SK-N-MC (cell line): Measurements from ENCODE around the gene C14orf132.

Experiments used
- DNase-seq: peaks from one replicate; pipeline ENCODE4 v3.0.0-alpha.2; 2011; ENCODE audit warnings: low read depth, low spot score
- H3K27ac ChIP-seq: fragments of 200-600 bp; sonication (generic); 2 replicates; pipeline ENCODE4 v1.5.1; 2016; ENCODE audit warnings: mixed run types
- H3K36me3 ChIP-seq: fragments of 200-600 bp; sonication (generic); 2 replicates; pipeline ENCODE4 v1.6.1; 2017; ENCODE audit warnings: antibody characterized with exemption, low read length, mixed read lengths; ENCODE audit not compliant: insufficient read depth
- H3K4me3 ChIP-seq: fragments of 200-600 bp; sonication (generic); 2 replicates; pipeline ENCODE4 v1.5.1; 2016
- H3K9ac ChIP-seq: fragments of 200-600 bp; sonication (generic); 2 replicates; pipeline ENCODE4 v1.8.0; 2017; ENCODE audit warnings: mixed run types, mixed read lengths; ENCODE audit not compliant: insufficient read length
- H3K9me3 ChIP-seq: fragments of 200-600 bp; sonication (generic); 2 replicates; pipeline ENCODE4 v1.6.1; 2017; ENCODE audit warnings: low read depth, mild to moderate bottlenecking, antibody characterized with exemption, low read length, moderate library complexity, mixed read lengths
- EZH2 ChIP-seq: fragments of 200-600 bp; sonication (generic); IDR thresholded peaks from one replicate; pipeline ENCODE4 v1.6.1; 2017; ENCODE audit warnings: antibody characterized with exemption
- FOXP2 ChIP-seq: optimal IDR thresholded peaks from 2 replicates; pipeline ENCODE3; 2011; ENCODE audit warnings: mild to moderate bottlenecking, moderate library complexity; ENCODE audit not compliant: insufficient read depth; ENCODE audit errors: extremely low read length, control extremely low read depth
- POLR2AphosphoS5 ChIP-seq: IDR thresholded peaks from 2 replicates; pipeline ENCODE4 v1.6.1; 2012; ENCODE audit warnings: mild to moderate bottlenecking, low read depth, low read length, borderline replicate concordance

Gene C14orf132

DNA sequence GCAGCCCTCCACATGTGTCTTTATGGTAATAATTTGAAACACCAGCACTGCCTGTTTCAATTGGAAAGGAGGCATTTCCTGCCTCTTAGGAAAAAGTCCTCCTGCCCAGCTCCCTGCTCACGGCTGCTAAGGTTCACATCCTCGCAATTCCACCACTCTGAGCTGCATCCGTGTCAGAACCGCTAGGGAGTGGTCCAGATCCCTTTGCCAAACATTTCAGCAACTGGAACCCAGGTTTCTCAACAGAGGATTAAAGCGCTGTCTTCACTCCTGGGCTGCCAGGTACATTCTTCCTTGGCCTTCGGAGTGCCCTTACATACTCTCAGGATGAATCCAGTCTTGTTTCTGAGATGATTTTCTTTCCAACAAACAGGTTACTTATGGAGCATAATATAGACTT lies 23.3 kb downstream of the C14orf132 start:
- Histone ChIP-seq H3K36me3 (no peaks in the 10 kb centered on the region), H3K4me3 (no peak overlapping the region), H3K9me3 (no peaks in the 10 kb centered on the region), H3K27ac (no peak overlapping the region), H3K9ac (no peak overlapping the region)
- no peak for DNase-seq
- TF ChIP-seq FOXP2 = no peak
- no peak for TF ChIP-seq POLR2AphosphoS5
- TF ChIP-seq EZH2 = no peak

DNA sequence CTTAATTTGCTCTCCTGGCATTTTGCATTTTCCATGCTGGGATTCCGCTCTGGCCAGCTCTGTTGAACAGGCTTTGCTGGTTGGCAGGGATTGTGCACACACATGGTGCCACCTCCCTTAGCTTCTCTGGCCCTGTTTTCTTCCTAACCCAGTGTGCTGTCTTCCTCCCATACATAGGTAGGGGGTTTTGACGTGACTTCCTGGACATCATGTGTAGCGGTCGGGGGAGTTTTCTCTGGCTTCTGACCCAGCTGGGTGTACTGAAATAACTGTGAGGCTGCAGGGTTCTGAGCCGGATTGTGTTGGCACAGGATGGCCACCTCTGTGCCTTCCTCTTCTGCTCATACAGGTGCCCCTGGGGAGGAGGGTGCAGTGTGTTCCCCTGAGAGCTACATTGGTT lies 25.7 kb downstream of the C14orf132 start:
- no peak for DNase-seq
- Histone ChIP-seq H3K9ac (no peak overlapping the region), H3K9me3 (no peaks in the 10 kb centered on the region), H3K36me3 (no peaks in the 10 kb centered on the region), H3K4me3 (no peak overlapping the region), H3K27ac (no peak overlapping the region)
- TF ChIP-seq FOXP2 = no peak
- no peak for TF ChIP-seq EZH2
- TF ChIP-seq POLR2AphosphoS5 = no peak

DNA sequence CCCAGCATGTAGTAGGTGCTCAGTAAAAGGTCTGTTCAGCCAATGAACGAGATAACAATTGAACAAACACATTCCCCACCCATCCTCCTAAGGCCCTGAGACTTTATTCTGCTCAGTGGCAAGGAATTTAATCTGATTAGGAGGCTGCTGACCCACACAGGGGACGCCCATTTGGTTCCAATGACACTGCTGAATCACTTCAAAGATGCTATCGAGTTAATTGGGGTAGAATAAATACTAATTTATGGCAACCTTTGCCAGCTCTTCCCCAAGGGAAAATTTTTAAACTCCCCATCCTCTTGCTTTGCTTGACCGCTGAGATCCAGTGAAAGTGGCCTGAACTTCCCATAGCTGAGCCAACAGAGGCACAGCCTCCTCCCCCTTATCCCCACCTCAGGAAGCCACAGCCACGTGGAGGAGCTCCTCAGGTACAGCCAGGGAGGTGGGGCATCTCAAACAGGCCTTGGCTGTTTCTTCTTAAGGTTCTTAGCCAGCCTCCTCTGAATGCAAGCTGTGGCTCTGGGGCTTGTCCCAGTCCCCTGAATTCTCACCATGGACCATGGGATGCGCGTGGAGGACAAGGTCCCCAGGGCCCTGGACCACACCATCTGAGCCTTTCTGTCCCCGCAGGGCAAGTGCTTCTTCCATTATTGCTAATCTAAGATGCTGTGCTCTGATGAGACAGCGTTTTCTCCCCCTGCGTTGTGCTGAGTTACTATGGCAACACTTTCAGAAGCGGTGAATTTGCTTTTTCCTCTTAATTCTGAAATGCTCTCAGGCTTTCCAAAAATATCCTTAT lies 26.7 kb downstream of the C14orf132 start:
- no peak for TF ChIP-seq FOXP2
- TF ChIP-seq EZH2 = no peak
- no peak for TF ChIP-seq POLR2AphosphoS5
- Histone ChIP-seq H3K27ac (no peak overlapping the region), H3K4me3 (no peak overlapping the region), H3K9ac (no peak overlapping the region), H3K9me3 (no peaks in the 10 kb centered on the region), H3K36me3 (no peaks in the 10 kb centered on the region)
- DNase-seq = no peak

DNA sequence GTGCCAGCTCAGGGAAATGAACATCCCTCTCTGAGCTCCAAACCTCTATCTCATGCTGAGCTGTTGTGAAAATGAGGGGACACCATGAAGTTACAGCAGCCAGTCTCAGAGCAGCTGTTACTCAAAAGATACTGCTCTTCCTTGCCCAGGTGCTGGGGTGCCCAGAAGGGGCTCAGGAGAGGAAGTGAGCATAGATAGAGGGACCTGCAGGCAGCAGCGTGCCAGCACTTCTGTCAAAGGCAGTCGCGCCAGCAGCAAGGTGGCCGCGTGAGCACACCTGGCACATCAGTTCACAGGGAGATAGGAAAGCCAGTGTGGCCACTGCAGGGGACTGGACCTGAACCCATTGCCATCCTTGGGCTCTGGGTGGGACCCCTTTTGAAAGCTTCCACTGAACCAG lies 27.8 kb downstream of the C14orf132 start:
- no peaks in the 10 kb centered on the region for H3K36me3 ChIP-seq

DNA sequence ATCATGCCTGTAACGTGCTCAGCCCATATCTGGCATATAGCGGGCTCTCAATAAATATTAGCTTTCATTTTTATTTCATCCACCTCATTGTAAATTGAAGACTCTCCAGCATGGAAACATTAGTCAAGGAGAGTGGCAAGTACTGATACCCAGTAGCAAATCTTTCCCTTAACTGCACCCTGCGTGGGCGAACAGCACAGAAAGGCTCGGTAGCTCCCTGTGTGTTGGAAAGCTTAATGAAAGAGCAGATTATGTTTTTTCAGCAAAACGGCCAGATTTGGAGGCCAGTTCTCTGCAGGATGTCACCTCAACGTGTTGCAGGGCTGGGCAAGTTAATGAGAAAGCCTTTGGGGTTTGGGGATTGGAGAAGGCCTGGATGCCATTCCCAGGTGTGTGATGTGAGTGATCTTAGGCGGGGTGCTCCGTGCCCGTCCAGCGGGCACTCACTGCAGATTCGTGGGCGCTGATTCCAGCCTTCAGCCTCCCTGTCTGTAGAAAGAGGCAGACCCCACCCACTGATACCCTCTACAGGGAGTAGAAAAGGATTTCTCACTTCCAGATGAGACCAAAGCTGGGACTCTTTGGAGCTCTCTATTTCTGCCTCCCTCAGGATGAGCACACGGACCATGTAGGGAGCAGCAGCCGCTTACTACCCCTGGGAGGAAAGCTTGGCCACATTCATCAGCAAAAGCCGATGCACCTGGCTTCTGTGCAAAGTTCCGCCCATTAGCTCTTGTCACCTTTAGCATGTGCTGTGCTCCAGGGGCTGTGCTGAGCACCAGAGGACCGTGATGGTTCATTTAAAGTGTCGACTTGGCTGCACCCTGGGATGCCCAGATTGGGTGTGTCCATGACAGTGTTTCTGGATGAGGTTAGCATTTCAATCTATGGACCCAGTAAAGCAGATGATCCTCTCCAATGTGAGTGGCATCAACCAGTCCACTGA lies 29.1 kb downstream of the C14orf132 start:
- Histone ChIP-seq H3K9ac (no peak overlapping the region), H3K27ac (no peak overlapping the region), H3K36me3 (no peaks in the 10 kb centered on the region), H3K4me3 (no peak overlapping the region), H3K9me3 (no peaks in the 10 kb centered on the region)
- TF ChIP-seq POLR2AphosphoS5 (no peak), EZH2 (no peak), FOXP2 (no peak)
- DNase-seq = no peak

More for the DNA sequence above, 27.8 kb downstream of the C14orf132 start:
- H3K4me3 ChIP-seq = no peak overlapping the region
- no peaks in the 10 kb centered on the region for H3K9me3 ChIP-seq
- H3K27ac ChIP-seq = no peak overlapping the region
- no peak overlapping the region for H3K9ac ChIP-seq
- no peak for TF ChIP-seq FOXP2
- no peak for TF ChIP-seq EZH2
- TF ChIP-seq POLR2AphosphoS5 = no peak
- DNase-seq = no peak

DNA sequence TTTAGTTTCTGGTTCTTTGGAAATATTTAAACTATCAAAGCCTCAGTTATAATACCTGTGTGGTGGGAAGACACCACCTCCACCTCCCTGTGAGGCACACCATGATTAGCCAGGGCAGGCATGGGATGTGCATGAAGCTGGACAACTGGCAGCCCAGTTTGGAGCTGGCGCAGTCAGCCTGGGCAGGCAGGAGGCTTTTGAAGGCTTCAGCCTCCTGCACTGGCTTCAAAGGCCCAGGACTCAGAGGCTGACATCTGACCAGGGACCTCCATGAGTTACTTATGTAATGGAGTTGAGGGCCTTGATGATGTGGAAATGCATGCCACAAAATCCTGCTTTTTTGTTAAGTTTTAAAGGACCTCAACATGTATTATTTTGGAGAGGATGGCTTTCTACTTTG lies 30.3 kb downstream of the C14orf132 start:
- Histone ChIP-seq H3K9me3 (no peaks in the 10 kb centered on the region), H3K27ac (no peak overlapping the region), H3K4me3 (no peak overlapping the region), H3K9ac (no peak overlapping the region), H3K36me3 (no peaks in the 10 kb centered on the region)
- TF ChIP-seq POLR2AphosphoS5 (no peak), EZH2 (no peak), FOXP2 (no peak)
- DNase-seq = no peak

DNA sequence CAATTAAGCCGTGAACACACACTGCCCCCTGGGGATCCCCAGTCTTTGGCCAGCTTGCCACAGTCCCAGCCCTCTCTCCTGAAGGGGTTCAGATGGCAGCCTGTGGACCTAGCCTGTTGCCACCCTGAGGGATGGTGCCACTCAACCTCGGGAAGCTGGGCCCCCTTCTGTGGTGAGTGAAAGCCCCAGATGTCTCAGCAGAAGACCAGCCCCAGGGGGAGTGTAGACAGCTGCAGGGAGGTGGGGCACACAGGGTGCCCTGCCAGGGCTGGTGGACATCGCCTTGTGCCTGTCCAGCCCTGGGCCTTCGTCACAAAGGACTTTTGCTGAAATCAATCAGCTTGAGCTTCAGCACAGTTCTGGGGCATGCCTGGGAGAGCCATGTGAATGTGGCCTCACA lies 32.4 kb downstream of the C14orf132 start:
- no peak for DNase-seq
- no peak overlapping the region for H3K4me3 ChIP-seq
- no peak for TF ChIP-seq POLR2AphosphoS5
- no peak for TF ChIP-seq EZH2
- no peak for TF ChIP-seq FOXP2
- no peak overlapping the region for H3K9ac ChIP-seq
- H3K36me3 ChIP-seq = no peaks in the 10 kb centered on the region
- H3K27ac ChIP-seq = no peak overlapping the region
- H3K9me3 ChIP-seq = no peaks in the 10 kb centered on the region

DNA sequence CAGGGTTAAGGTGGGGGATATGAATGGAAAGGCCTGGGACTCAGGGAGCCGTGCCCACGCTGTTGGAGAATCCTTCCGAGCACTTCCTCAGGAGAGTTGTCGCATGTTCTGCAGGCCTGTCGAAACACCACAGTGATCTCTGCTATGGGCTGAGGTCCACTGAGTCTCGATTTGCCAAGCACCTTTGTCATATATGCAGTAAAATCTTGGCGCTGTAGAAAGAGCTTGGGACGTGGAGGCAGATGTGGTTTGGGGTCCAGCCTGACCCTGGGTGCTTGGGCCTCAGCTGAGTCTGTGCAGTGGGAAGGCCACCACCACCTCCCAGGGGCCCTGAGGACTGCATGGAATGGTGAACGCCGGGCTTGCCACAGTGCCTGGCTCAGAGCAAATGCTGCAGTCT lies 32.9 kb downstream of the C14orf132 start:
- no peak for DNase-seq
- Histone ChIP-seq H3K9ac (no peak overlapping the region), H3K27ac (no peak overlapping the region), H3K36me3 (no peaks in the 10 kb centered on the region), H3K9me3 (no peaks in the 10 kb centered on the region), H3K4me3 (no peak overlapping the region)
- no peak for TF ChIP-seq FOXP2
- TF ChIP-seq POLR2AphosphoS5 = no peak
- no peak for TF ChIP-seq EZH2
